SH-SY5Y (cell line): ENCODE data around the gene DNAH8.

ENCODE experiments used
- GATA2 ChIP-seq: IDR thresholded peaks from 2 replicates; pipeline ENCODE4 v1.6.1; 2011; ENCODE audit warnings: mild to moderate bottlenecking, low read depth, low read length
- GATA3 ChIP-seq: IDR thresholded peaks from 2 replicates; pipeline ENCODE4 v1.6.1; 2011; ENCODE audit warnings: low read depth, mild to moderate bottlenecking, low read length, moderate library complexity

DNAH8 gene

GRCh38 chr6:39020136-39020535 is 305.0 kb downstream of the DNAH8 start:
- TF ChIP-seq GATA3 (no peak), GATA2 (no peak)

DNA sequence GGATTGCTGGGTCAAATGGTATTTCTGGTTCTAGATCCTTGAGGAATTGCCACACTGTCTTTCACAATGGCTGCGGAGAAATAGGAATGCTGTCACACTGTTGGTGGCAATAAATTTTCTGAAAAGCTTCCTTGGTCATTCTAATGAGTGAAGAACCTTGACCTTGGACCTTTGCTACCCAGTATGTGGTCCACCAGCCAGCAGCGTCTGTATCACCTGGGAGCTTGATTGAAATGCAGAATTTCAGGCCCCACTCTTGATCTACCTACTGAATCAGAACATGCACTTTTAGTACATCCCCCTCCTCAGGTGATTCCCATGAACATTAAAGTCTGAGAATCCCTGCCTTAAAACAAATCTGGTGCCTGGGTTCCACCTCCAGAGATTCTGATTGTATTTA is 305.9 kb downstream of the DNAH8 start:
- no peak for TF ChIP-seq GATA3
- no peak for TF ChIP-seq GATA2

GRCh38 chr6:39021779-39022178 is 306.7 kb downstream of the DNAH8 start:
- TF ChIP-seq GATA2 (no peak), GATA3 (no peak)

DNA sequence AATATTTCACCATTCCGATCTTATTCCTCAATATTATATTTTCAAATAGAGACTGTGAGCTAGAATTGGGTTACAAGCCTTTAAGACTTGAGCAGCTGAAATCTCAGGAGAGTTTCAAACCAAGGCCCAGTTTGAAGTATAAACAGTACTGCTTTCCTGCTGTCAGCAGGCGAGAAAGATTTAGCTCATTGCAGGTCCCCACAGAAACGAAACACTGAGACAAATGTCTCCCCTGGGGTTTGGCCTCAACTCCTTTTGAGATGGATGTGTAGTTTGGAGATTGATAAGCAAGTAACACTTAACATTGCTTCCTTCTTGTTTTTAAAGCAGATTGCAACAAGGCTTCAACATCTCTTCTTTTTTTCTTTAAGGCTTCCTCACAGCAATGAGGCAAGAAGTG is 311.1 kb downstream of the DNAH8 start:
- TF ChIP-seq GATA2 (no peak), GATA3 (no peak)

- TF ChIP-seq GATA3 (no peak), GATA2 (no peak)
Measured at GRCh38 chr6:39029156-39030011, 314.3 kb downstream of the DNAH8 start.

DNA sequence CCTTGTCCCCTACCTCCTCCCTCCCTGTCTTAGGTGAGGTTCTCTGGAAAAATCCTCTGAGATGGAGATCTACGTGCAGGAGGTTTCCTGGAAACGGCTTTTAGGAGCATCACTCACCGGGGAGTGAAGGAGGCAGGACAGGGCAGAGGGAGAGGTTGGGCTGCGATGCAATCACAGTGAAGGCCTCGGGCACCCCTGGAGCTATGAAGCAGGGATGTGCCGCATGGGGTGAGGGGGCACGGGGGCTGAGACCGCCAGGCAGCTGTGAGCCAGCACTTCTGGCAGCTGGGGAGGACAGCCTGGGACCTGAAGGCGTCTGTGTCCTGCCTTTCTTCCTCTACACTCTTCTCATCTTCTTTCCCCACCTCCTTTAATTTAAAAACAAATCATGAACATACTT is 320.6 kb downstream of the DNAH8 start:
- TF ChIP-seq GATA3 (no peak), GATA2 (no peak)

GRCh38 chr6:39037082-39037508 is 322.0 kb downstream of the DNAH8 start:
- TF ChIP-seq GATA3 (no peak), GATA2 (no peak)

DNA sequence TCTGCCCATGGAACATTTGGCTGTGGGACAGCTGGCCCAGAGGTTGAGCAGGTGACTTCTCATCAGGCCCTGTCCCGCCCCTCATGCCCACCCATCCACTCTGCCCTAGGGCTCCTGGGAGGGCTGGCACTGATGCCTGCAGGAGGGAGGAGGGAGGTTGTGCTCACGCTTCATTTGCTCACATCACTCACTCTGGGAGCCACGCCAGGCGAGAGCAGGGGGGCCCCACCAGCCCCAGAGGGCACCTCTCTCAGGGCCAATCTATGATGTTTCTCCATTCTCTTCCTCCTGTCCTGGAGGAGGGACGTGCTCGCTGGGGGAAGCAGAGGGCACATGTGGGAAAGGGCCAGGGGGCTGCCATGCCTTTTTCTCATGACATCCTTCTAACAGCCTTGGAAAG is 322.6 kb downstream of the DNAH8 start:
- no peak for TF ChIP-seq GATA2
- no peak for TF ChIP-seq GATA3

DNA sequence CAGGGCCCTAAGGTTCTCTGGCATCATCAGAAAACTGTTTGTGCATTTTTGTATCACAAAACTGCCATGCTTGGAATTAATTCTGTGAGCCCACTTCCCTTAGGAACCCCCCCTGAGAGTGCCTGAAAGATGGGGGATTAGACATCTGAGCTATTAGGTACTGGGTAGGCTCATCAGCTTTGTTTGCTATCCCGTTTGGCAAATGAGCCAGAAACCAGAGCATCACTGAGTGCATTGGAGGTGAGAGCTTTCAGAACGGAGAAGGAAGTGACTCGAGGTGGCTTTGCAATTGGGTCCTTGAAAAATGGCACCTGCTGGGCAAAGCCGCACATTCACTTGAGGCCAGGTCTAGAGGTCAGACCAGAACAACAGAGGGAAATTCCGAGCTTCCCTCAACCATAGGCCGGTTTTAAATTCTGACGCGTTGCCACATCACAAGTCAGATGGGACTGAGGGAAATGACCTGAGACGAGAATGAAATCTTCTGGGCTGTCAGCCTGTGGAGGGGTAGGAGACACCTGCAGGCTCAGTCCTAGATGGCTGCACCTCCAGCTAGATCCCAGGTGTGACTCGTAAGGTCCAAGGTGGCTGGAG is 325.1 kb downstream of the DNAH8 start:
- no peak for TF ChIP-seq GATA3
- TF ChIP-seq GATA2, result no peak

- no peak for TF ChIP-seq GATA3
- no peak for TF ChIP-seq GATA2
Measured at GRCh38 chr6:39041072-39041471, 326.0 kb downstream of the DNAH8 start.

GRCh38 chr6:39043776-39044175 is 328.7 kb downstream of the DNAH8 start:
- no peak for TF ChIP-seq GATA2
- TF ChIP-seq GATA3, result no peak

DNA sequence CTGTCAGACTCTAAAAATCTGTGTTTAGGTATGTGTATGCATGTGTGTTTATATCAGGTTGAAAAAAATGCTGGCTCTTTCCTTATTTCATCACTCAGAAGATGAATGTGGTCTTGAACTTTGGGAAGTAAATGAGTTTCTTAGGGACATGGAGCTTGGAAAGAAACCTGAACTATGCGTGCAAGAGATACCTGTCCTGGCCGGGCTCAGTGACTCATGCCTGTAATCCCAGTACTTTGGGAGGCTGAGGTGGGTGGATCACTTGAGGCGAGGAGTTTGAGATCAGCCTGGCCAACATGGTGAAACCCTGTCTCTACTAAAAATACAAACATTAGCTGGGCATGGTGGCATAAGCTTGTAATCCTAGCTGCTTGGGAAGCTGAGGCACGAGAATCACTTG is 329.1 kb downstream of the DNAH8 start:
- TF ChIP-seq GATA2 (no peak), GATA3 (no peak)

- TF ChIP-seq GATA3 (no peak), GATA2 (no peak)
Measured at GRCh38 chr6:39047434-39048327, 332.6 kb downstream of the DNAH8 start.

DNA sequence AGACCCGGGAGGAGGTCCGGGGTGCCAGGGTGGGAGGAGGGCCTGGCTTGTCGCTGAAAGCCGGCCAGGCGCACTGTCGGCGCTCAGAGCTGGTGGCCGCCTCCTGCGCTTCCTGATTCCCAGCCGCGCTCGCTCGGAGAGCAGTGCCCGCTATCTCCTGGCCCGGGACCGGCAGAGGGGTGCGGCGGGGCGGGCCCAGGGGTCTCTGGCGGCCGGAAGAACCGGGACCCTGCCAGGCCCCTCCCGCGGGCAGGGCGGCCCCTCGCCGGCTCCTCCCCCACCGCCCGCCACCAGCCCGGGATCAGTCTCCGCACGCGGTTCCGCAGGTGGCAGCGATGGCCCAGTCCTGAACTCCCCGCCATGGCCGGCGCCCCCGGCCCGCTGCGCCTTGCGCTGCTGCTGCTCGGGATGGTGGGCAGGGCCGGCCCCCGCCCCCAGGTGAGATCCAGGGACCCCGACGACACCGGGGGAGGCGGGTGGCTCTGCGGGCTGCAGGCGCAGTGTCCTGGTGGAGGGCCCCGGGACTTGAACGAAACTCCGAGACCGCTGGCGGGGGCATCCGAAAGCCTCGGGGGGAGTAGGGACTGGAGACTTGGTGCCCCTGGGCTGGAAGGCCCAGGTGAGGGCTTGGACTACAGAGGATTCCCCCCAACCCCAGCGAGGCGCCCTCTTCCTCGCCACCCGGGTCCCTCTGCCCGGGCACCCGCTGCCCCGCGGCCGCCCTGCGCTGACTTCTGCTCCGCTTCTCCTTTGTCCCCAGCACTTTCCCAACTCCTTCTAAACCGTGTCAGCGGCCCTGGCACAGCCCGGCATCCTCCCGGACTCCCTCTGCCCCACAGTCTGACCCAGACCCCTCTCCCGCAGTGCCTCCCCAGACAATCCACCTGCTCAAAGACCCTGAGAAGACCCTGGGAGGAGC is 333.6 kb downstream of the DNAH8 start, which contains the start of gene GLP1R:
GLP1R (plus strand) TSS at position 301 of the 919 bp plus-strand sequence; CDS start at position 361, 60 bp downstream.
- TF ChIP-seq GATA2, result no peak
- TF ChIP-seq GATA3, result no peak
